Glomerular endothelial cell (primary cell): ENCODE data around the gene DDOST. TPM values are rescaled to one million over a fixed set of nuclear protein-coding genes. Genes with fewer than 3 reads are reported as not detected.

Experiments used
- DNase-seq: peaks from one replicate; pipeline ENCODE4 v3.0.0-alpha.2; 2011; ENCODE audit warnings: low read depth, low spot score; ENCODE audit errors: extremely low read depth
- total RNA-seq: library from RNA; depleted of rRNA; stranded (reverse); fragments of >200 nt; gene quantifications from 2 replicates; pipeline ENCODE4 v1.2.3, GENCODE V29; 2015

The DDOST gene
- total RNA-seq, 1 donor from 2014 or later = 344 TPM

DNA sequence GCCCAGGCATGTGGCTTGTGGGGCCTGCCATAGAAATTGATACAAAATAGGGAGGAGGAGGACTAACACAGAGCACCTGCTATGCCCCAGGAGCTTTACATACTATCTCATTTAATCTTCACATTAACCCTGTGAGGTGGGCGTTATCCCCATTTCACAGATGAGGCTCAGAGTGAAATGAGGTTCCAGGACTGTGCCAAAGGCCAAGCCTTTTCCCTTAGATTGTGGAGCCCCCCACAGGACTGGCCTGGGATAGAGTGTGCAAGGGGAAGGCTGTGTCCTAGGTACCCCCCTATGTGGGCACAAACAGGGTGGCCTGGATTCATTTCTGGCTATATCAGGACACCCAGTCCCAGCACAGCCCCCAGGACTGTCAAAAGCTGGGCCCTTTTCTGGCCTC, 2.2 kb upstream of the DDOST start:
- no peak for DNase-seq

DNA sequence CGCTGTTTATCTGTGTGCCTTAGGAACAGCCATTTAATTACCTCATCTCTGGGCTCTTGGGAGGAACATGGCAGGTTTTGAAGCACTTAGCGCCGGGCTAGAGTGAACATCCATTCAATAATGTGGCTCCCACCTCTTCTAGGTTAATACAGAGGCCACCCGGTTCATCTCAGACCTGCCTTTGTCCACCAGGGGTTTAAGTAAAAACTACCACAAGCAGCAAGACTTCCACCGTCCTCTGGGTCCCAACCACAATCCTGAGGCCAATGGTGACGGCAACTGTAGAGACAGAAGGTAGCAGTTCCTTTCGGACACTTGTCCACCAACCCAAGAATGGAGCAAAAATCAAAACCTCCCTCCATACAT, 924 bp upstream of the DDOST start:
- DNase-seq = no peak

DNA sequence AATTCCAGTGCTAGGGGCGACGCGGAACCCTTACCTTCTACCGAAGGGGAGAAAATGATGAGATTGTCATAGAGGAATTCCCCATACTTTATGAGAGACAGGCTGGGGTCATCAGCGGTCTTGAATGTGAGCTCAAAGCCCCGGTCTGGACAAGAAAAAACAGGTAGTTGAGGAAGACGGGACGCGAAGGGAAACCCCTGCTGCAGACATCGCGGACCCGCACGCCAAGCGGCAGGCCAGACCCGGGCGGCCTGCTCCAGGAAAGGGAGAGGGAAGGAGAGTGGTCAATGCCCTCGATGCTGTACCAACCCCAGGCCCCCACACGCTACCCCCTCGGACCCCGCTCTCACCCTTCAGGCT, 342 bp downstream of the DDOST start:
- DNase-seq = no peak

DNA sequence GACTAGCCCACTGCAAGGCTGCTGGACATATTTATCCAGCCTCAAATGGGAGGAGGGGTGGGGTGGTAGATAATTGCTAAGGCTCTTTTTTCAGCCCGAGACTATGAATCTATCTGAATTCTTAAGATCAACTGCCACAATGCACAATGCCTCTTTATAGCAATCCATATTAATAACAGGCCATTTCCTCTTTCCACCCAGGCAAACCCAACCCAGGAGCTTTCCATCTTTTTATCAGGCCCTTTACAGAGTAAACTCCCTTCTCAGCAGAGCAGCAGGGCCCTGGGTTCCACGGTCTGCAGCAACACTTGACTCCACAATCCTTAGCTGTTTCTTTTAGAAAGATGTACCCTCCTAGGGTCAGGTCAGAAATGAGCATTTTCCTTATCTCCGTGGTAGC, 806 bp downstream of the DDOST start:
- DNase-seq = no peak

DNA sequence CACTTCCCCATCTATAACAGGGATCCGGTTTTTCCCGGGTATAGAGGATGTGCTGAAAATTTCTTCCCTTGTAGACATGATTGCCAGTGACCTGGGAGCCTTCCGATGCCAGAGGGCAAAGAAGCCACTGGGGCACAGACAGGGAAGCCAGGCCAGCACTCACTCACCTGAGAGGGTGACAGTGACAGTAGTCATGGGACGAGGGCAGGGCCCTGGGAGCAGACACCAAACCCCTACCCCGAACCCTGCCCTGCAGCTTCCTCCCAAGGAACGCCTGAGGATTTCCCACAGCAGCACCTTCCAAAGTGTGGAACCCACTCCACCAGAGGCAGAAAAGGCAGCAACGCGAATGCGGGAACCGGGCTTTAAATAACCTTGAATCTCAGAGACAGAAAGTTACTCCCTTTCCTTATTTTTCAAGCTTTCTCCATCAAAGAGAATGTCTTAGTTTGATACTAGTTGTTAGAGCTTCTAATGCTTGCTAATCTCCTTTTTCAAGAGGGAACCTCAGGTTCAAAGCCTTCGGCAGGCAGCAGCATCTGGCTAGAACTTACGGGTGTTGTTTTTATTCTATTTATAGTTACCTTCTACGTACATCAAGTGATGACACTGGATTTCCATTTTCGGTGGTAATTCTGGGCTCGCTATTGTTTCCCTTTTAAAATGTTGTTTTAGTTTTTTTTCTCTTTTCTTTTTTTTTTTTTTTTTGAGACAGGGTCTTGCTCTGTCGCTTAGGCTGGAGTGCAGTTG, 2.8 kb downstream of the DDOST start:
- DNase-seq = no peak

DNA sequence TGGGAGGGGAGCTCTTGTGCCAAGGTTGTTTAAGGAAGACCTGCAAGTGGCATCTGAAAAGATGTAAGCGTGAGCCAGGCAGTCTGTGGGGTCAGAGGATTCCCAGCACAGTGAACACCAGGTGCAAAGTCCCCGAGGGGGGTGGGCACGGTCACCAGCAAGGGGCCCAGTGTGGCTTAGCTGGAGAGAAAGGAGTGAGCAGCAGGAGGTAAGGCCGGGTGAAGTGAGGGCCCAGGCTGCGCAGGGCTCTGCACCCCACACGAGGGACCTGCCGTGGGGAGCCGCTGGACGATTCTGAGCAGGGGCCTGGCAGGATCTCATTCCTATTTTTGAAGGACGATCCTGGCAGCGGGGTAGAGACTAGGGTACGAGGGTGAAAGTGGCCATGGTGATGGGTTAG, 4.1 kb downstream of the DDOST start:
- no peak for DNase-seq

DNA sequence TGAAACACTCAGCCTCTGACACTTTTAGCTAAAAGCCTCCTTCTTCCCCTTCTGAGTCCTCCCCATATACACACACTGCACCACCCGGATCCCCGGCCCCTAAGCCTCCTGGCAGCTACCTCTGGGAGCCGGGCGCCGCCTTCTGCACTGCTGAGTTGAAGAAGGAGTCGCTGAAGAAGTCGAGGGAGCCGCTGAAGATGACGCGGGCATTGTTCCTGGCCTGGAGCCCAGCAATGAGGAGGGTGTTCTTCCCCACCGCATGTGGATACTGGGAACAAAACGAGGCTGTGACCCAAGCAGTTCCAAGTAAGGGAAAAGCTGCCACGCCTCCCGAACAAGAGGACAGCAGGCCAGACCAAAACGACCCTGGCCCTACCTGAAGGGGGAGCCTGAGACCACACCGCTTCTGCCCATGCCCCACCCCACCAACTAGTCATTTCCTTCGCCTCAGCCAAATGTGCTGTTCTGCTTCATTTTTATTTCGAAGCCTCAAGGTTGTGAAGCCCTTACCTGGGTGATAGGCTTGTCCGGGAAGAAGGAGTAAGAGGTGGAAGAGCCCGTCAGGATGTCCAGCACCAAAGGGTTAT, 7.0 kb downstream of the DDOST start:
- no peak for DNase-seq

DNA sequence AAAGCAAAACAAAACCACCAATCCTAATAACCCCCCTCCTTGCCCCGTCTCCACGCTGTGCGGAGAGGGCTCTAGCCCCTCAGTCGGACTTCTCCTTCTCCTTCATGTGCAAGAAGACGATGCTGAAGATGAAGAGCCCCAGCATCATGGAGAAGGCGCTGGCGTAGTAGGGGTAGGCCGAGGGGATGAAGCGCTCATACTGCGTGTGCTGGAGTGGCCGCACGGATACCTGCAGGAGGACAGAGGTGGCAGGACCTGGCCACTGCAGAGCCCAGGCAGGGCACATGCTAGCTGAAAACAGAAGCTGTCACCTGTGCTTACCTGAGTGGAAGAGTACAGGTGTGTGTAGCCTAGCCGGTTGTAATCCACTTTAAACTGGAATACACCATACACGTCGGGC, 8.9 kb downstream of the DDOST start:
- DNase-seq = no peak

DNA sequence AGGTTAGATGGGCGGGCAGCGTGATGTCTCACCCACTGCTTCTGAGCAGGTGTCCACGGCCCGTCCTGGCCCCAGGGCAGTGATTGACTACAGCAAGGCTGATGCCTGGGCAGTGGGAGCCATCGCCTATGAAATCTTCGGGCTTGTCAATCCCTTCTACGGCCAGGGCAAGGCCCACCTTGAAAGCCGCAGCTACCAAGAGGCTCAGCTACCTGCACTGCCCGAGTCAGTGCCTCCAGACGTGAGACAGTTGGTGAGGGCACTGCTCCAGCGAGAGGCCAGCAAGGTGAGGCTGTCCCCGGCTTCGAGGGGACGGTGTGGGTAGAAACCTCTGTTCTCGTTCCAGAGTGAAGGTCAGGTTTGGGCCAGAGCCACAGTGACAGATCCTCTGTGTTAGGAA, 12.2 kb downstream of the DDOST start:
- no peak for DNase-seq

DNA sequence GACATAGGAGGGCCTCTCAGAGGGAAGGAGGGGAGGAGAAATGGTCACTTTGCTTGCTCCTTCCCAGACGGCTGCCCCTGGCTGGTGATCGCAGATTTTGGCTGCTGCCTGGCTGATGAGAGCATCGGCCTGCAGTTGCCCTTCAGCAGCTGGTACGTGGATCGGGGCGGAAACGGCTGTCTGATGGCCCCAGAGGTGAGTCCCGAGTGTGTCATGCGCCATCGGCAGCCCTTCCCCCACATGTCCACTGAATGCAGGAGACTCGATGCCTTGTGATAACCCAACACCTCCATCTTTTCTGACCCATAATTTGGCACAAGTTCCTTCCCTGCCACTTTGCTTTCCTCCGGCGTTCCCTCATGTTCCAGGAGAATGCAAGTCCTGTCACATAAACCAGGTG, 12.7 kb downstream of the DDOST start:
- DNase-seq = no peak

DNA sequence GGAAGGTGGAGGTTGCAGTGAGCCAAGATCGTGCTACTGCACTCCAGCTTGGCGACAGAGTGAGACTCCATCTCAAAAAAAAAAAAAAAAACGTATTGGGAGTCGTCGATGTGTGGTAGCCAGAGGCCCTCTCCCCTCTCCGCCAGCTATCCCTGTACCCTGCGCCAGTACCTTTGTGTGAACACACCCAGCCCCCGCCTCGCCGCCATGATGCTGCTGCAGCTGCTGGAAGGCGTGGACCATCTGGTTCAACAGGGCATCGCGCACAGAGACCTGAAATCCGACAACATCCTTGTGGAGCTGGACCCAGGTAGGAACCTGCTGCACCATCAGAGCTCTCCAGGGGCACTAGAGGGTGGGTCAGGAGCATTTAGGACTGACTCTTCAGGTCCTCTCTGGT, 15.8 kb downstream of the DDOST start:
- DNase-seq = no peak

DNA sequence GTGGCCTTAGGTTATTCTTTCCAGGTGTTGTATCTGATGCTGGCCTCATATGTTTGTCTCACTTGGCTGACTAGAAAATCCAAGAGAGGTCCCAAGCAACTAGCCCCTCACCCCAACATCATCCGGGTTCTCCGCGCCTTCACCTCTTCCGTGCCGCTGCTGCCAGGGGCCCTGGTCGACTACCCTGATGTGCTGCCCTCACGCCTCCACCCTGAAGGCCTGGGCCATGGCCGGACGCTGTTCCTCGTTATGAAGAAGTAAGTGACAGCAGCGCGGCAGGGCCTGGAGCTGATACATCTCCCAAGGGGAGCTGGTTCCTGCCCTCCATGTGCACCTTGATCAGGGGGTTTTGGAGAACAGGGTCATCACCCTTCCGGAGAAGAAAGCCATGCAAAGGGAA, 16.8 kb downstream of the DDOST start:
- DNase-seq = no peak

DNA sequence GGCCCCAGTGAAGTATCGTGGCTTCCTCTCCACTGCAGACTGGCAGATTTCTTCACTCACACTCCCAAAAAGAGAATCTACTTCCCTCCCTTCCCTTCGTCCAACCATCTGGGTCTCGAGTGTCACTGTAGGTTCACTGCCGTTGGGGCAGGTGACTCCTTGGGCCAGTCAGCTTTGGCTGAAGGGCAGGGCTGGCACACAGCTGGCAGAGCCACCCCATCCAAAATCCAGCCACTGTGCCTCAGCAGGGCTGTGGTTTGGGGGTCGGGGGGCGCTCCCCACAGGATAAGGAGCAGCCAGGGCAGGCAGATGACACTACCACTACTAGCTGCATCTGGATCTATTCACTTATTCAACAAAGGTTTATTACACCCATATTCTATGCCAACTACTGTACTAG, 18.1 kb downstream of the DDOST start:
- DNase-seq = no peak

DNA sequence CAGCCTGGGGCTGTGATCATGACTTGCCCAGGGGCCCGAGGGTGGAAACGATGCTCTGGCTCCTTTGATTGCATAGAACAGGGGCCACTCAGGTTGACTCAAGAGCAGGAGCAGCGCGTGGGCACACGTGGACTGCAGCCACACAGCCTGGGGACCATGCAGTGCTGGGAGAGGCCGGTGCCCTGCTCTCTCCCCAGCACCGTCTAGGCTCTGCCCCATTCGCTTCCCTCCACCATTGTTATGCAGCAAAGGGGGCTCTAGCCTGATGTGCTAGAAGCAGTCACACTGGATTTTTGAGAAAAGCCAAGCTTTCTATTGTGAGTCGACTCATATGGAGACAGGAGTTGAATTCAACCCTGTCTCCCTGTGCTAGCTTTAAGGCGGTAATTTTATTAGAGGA, 19.2 kb downstream of the DDOST start:
- DNase-seq = no peak

DNA sequence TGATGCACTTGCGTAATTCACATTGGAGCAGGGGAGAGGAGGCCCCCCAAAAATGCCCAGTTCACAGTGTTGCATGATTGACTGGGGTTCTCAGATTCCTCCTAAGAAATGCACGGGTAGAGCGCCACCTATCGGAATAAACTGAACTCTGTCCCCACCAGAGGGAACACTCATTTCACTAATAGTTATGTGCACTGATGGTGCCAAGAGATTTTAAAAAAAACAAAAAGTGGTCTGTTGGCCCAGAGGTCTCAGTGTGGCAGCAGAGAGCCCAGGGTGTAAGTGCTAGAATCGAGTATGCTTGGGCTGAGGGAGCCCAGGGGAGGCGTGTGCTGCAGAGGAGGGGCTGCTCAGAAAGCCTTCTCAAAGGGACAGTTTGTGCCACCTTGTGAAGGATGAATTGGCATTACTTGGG, 21.0 kb downstream of the DDOST start:
- peak; percentile 37 for DNase-seq

DNA sequence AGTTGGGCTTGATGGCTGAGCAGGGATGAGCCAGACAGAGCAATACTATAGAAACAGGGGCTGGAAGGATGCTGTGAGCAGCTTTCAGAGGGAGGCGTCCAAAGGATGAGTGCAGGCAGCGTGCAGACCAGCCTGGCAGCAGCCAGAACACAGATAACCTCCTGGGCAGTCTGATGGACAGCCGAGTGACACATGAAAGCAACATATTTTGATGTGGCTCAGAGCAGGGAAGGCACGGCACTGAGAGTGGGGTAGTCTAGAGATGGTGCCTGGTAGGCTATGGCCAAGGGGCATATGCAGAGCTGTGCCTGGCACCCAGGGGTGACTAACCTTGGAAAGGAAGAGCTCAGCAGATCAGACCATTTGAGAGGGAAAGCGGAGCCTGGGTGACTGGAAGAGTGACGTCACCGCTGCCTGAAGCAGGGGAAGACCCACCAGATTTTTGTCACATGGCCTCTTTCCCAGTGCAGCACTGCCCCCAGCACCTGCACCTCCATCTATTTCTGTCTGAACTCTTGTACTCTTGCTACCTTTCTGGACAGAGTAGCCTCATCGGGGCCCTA, 24.3 kb downstream of the DDOST start:
- no peak for DNase-seq

DNA sequence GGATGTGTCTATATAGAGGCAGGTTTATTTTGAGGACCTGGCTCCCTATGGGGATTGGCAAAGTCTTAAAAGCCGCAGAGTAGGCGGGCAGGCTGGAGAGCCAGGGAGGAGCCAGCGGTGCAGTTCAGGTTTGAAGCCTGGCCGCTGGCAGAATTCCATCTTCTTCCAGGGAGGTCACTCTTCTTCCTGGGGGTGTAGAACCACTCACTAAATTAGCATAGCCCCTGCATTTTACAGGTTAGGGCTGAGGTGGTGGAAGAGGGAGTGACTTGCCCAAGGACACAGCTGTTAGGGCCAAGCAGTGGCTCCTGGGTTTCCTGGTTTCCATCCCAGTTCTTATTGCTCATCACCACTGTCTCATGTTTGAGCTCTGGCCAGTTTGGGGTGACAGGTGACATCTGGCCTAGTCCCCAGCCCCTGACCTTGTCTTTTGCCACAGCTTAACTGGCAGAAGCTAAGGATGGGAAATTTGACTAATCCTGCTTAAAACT, 26.5 kb downstream of the DDOST start:
- no peak for DNase-seq

DNA sequence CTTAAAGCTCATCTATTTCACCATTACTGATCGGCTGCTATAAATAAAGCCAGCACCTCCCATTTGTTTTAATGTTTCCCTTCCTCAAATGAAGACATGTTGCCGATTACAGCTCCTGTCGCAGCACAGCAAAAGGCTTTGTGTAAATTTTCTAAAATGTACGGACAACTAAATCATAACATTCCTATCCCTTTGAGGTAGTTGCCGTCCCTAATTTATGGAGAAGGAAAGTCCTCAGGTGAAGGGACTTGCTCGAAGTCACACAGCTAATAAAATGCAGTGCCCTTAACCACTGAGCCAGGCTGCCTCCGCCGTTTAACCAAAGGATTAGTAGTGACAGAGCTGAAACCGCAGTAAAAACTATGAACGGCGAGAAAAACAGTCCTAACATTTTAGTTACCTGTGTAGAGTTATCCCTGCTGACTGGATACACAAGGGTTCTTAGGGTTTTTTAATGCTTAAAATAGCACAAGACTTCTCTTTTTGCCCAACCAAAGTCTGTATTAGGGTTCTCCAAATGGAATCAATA, 27.0 kb downstream of the DDOST start:
- no peak for DNase-seq

DNA sequence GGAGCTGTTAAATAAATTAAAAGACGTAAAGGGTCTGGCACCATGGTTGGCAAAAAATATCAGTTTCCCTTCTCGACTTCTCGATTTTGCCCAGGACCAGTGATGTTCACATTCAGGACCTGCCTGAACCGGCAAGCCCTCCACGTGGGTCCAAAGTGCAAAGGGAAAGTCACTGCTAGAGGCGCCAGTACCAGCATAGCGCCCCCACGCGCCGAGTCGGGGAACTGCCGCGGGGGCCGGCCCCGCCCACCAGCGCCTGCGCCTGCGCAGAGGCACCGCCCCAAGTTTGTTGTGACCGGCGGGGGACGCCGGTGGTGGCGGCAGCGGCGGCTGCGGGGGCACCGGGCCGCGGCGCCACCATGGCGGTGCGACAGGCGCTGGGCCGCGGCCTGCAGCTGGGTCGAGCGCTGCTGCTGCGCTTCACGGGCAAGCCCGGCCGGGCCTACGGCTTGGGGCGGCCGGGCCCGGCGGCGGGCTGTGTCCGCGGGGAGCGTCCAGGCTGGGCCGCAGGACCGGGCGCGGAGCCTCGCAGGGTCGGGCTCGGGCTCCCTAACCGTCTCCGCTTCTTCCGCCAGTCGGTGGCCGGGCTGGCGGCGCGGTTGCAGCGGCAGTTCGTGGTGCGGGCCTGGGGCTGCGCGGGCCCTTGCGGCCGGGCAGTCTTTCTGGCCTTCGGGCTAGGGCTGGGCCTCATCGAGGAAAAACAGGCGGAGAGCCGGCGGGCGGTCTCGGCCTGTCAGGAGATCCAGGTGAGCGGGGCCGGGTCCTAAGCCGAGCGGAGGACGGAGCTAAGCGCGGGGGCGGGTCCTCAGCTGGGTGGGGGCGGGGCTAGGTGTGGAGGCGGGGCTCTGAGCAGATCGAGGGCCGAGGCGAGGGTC, 27.7 kb downstream of the DDOST start, which contains the start of gene PINK1:
TSS of gene PINK1 (plus strand) at position 269 of the 875 bp plus-strand sequence. CDS start at position 360, 91 bp downstream.
- no peak for DNase-seq

DNA sequence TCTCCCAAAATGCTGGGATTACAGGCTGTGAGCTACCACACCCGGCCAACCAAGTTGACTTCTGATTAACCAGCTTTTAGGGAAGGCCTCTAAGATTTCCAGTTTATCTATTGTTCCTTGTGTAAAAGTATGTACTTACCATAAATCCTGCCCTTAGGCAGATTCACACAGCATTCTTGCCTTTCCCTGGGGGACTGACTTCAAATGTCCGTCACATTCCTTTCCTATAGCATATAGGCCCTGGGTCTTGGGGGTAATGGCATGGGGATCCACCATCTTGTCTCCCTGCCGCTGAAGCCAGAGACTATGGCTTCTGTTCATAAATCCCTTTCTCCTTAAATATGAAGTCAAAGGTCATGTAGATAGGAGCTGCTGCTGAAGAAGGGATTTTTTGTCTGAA, 28.8 kb downstream of the DDOST start:
- no peak for DNase-seq

DNA sequence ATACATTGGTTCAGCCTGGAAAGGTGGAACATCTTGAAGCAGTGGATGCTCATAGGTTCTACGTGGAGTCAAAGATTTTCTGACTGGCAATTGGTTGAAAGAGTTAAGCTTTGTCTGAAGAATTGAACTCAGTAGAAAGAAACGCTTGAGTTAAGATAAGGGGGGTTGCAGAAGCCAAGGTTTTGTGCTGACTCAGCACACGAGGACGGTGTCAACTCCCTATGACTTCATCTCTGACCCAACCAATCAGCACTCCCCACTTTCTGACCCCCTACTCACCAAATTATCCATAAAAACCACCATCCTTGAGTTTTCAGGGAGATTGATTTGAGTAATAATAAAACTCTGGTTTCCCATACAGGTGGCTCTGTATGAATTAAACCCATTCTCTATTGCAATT, 30.4 kb downstream of the DDOST start:
- no peak for DNase-seq
